ENCODE measurements around the gene MOB3B. TPM values are rescaled to one million over a fixed set of nuclear protein-coding genes. Genes with fewer than 3 reads are reported as not detected.

Gene MOB3B
- polyA plus RNA-seq, 1 of the 3 experiments (the other 2 are of a cell fraction) = 0.90 TPM

GRCh38 chr9:27573634-27574590, 44.3 kb upstream of the MOB3B start (continued):
- TF ChIP-seq MXI1 (IDR thresholded peaks at IDR 0.05; ENCODE audit: low read depth, low read length) (peak; percentile 72; the same call in 1 of the 2 replicates), USF2 (IDR thresholded peaks at IDR 0.05; ENCODE audit: borderline replicate concordance, low read depth, low read length) (no peak), RFX5 (IDR thresholded peaks at IDR 0.05; ENCODE audit: low read length) (peak; percentile 75), GABPA (IDR thresholded peaks at IDR 0.05; ENCODE audit: low read depth) (peak; percentile 72), MAX (IDR thresholded peaks at IDR 0.05; ENCODE audit: low read depth) (peak; percentile 96), CHD2 (IDR thresholded peaks at IDR 0.05; ENCODE audit: low read length, partially characterized antibody) (peak; percentile 97), RXRA (IDR thresholded peaks at IDR 0.05; ENCODE audit: borderline replicate concordance, low read depth) (no peak), RCOR1 (IDR thresholded peaks at IDR 0.05; ENCODE audit: low read length) (peak; percentile 54; the same call in 1 of the 2 replicates)

DNA sequence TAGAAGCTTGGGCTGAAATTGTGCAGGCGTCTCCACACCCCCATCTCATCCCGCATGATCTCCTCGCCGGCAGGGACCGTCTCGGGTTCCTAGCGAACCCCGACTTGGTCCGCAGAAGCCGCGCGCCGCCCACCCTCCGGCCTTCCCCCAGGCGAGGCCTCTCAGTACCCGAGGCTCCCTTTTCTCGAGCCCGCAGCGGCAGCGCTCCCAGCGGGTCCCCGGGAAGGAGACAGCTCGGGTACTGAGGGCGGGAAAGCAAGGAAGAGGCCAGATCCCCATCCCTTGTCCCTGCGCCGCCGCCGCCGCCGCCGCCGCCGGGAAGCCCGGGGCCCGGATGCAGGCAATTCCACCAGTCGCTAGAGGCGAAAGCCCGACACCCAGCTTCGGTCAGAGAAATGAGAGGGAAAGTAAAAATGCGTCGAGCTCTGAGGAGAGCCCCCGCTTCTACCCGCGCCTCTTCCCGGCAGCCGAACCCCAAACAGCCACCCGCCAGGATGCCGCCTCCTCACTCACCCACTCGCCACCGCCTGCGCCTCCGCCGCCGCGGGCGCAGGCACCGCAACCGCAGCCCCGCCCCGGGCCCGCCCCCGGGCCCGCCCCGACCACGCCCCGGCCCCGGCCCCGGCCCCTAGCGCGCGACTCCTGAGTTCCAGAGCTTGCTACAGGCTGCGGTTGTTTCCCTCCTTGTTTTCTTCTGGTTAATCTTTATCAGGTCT, 43.5 kb upstream of the MOB3B start, which contains the start of gene C9orf72:
Gene C9orf72 (minus strand): TSS at position 564 of the 716 bp plus-strand sequence. CDS start 6,361 bp downstream, outside the sequence.
- peak within 1 kb of the TSS; percentile 67 to 90 for H3K4me3 ChIP-seq (ENCODE audit: low read depth in 2 of 2, low read length in 1 of 2)
- H3K36me3 ChIP-seq (replicated peaks in 1 of 2; ENCODE audit: control insufficient read depth in 1 of 2, insufficient read depth in 2 of 2, low read length in 1 of 2) = no peaks in the 10 kb centered on the region
- H3K4me2 ChIP-seq = peak within 1 kb of the TSS; percentile 89
- H2AFZ ChIP-seq (ENCODE audit: low read depth) = peak within 1 kb of the TSS; percentile 83
- H3K9ac ChIP-seq = peak within 1 kb of the TSS; percentile 86
- no peaks in the 10 kb centered on the region for H3K27me3 ChIP-seq (ENCODE audit: insufficient read depth)
- ChIA-PET POLR2A (no interaction called here), CTCF (no interaction called here)
- peak; percentile 94 for DNase-seq
- peak within 1 kb of the TSS; percentile 86 to 94 for H3K27ac ChIP-seq (ENCODE audit: low read depth in 2 of 2, low read length in 1 of 2)
- 0% methylated on average over 33 of the region's 72 CpGs for WGBS (ENCODE audit: low lambda C conversion rate)
- no peaks in the 10 kb centered on the region for H3F3A ChIP-seq (replicated peaks; ENCODE audit: insufficient read depth)
- H3K79me2 ChIP-seq (ENCODE audit: insufficient read depth) = peaks cover 36% of the 10 kb centered on the region
- no peaks in the 10 kb centered on the region for H3K9me3 ChIP-seq
- H3K9me2 ChIP-seq = no peaks in the 10 kb centered on the region
- H4K20me1 ChIP-seq (ENCODE audit: insufficient read depth) = no peaks in the 10 kb centered on the region
- peaks cover 4 to 14% of the 10 kb centered on the region in 2 experiments; a peak in 3 of 4 replicates for H3K4me1 ChIP-seq (ENCODE audit: control insufficient read depth in 1 of 2, insufficient read depth in 2 of 2, low read depth in 1 of 2, low read length in 1 of 2)
- peak; percentile 72 for TF ChIP-seq POLR2AphosphoS5 (IDR thresholded peaks at IDR 0.05; ENCODE audit: low read depth, low read length)
- TF ChIP-seq RFX5 (IDR thresholded peaks at IDR 0.05; ENCODE audit: low read length) = no peak
- no peak for TF ChIP-seq TCF12 (IDR thresholded peaks at IDR 0.05)
- TF ChIP-seq EZH2phosphoT487 (IDR thresholded peaks at IDR 0.05; ENCODE audit: borderline replicate concordance, low read depth) = no peak
- no peak for TF ChIP-seq SMC3 (IDR thresholded peaks at IDR 0.05; ENCODE audit: low read depth, low read length)
- no peak for TF ChIP-seq MAX (IDR thresholded peaks at IDR 0.05; ENCODE audit: low read depth)
- TF ChIP-seq CHD2 (IDR thresholded peaks at IDR 0.05; ENCODE audit: low read length, partially characterized antibody) = no peak
- TF ChIP-seq RCOR1 (IDR thresholded peaks at IDR 0.05; ENCODE audit: low read length) = no peak
- TF ChIP-seq MEF2A (IDR thresholded peaks at IDR 0.05; ENCODE audit: borderline replicate concordance, low read depth) = no peak
- TF ChIP-seq TAF1 (IDR thresholded peaks at IDR 0.05; ENCODE audit: borderline replicate concordance, low read depth, low read length) = peak; percentile 52
- no peak for TF ChIP-seq FOXM1 (IDR thresholded peaks at IDR 0.05; ENCODE audit: low read depth)
- no peak for TF ChIP-seq GATA2 (CRISPR knock-in tag; IDR thresholded peaks at IDR 0.05)
- no peak for TF ChIP-seq USF1 (IDR thresholded peaks at IDR 0.05; ENCODE audit: borderline replicate concordance, low read depth)
- no peak; the same call in 1 of the 2 replicates for TF ChIP-seq MXI1 (IDR thresholded peaks at IDR 0.05; ENCODE audit: low read depth, low read length)
- no peak for TF ChIP-seq CTCF (IDR thresholded peaks at IDR 0.05)
- peak; percentile 5 to 31; a peak in 2 of 4 replicates for TF ChIP-seq EP300 (IDR thresholded peaks at IDR 0.05; ENCODE audit: borderline replicate concordance in 1 of 2, low read depth in 1 of 2, low read length in 1 of 2)
- no peak for TF ChIP-seq RAD21 (IDR thresholded peaks at IDR 0.05; ENCODE audit: low read length)
- no peak for TF ChIP-seq USF2 (IDR thresholded peaks at IDR 0.05; ENCODE audit: borderline replicate concordance, low read depth, low read length)
- TF ChIP-seq SIN3A (IDR thresholded peaks at IDR 0.05; ENCODE audit: borderline replicate concordance, low read depth, low read length) = 0 out of 2 replicates have a peak, but pooled peaks have one; percentile 10
- TF ChIP-seq JUND (IDR thresholded peaks at IDR 0.05) = no peak
- no peak for TF ChIP-seq ELF1 (IDR thresholded peaks at IDR 0.05)
- TF ChIP-seq GABPA (IDR thresholded peaks at IDR 0.05; ENCODE audit: low read depth) = no peak
- no peak for TF ChIP-seq NFIC (IDR thresholded peaks at IDR 0.05; ENCODE audit: borderline replicate concordance)
